Thyroid gland (tissue), 4 donors: ENCODE measurements around the gene SART3.

Experiments used
- POLR2A ChIP-seq, 2 donors: fragments of 450-650 bp; IDR thresholded peaks; one replicate each; pipeline ENCODE4 v1.6.1; 2017; ENCODE audit warnings: antibody characterized with exemption in 2 of 2, mild to moderate bottlenecking in 2 of 2, moderate library complexity in 1 of 2
- TF ChIP-seq, protein P1 (sequence below), 6 experiments: fragments of 200-600 bp in 3 of 6; fragments of 450-650 bp in 3 of 6; sonication (generic) in 3 of 6; IDR thresholded peaks; one replicate each; pipeline ENCODE4 v1.5.1; 2016 to 2019; ENCODE audit warnings: antibody characterized with exemption in 6 of 6, mild to moderate bottlenecking in 2 of 6, inconsistent platforms in 1 of 6, moderate library complexity in 1 of 6

DNA sequence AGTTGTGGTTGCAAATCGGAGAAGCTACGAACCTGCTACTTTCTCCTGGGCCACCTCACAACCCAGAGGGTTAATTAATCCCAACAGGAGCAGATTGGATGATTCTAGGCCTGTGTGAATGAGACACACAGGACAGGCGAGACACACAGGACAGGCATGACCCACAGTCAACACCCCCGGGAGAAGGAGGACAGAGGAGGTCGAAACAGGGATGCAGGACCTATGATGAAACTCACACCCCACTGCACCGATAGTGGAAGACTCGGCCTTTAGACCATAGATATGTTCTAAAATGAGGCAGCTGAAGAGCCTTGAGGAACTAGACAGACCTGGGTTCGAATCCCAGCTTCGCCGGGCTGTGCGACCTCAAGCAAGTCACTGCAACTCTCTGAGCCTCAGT is 25.3 kb upstream of the SART3 start:
- TF ChIP-seq, protein P1, sequence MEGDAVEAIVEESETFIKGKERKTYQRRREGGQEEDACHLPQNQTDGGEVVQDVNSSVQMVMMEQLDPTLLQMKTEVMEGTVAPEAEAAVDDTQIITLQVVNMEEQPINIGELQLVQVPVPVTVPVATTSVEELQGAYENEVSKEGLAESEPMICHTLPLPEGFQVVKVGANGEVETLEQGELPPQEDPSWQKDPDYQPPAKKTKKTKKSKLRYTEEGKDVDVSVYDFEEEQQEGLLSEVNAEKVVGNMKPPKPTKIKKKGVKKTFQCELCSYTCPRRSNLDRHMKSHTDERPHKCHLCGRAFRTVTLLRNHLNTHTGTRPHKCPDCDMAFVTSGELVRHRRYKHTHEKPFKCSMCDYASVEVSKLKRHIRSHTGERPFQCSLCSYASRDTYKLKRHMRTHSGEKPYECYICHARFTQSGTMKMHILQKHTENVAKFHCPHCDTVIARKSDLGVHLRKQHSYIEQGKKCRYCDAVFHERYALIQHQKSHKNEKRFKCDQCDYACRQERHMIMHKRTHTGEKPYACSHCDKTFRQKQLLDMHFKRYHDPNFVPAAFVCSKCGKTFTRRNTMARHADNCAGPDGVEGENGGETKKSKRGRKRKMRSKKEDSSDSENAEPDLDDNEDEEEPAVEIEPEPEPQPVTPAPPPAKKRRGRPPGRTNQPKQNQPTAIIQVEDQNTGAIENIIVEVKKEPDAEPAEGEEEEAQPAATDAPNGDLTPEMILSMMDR (IDR thresholded peaks at IDR 0.05), result no peak
- TF ChIP-seq POLR2A (IDR thresholded peaks at IDR 0.05), result no peak
